Adipocyte (in vitro differentiated cells): ENCODE data around the gene SLC25A21.

Source experiments
- DNase-seq: peaks from one replicate; pipeline ENCODE4 v3.0.0-alpha.2; 2015; ENCODE audit warnings: low read depth
- H3K27me3 ChIP-seq: replicated peaks from 2 replicates; pipeline ENCODE4 v1.7.0; 2013; ENCODE audit warnings: mild to moderate bottlenecking, low read length, moderate library complexity; ENCODE audit not compliant: control insufficient read depth, insufficient read depth
- H3K36me3 ChIP-seq: 2 replicates; pipeline ENCODE4 v1.7.0; 2013; ENCODE audit warnings: low read length, mild to moderate bottlenecking, moderate library complexity; ENCODE audit not compliant: control insufficient read depth, insufficient read depth, severe bottlenecking
- H3K4me1 ChIP-seq: 2 replicates; pipeline ENCODE4 v1.7.0; 2013; ENCODE audit warnings: mild to moderate bottlenecking, low read length, moderate library complexity; ENCODE audit not compliant: control insufficient read depth, insufficient read depth
- H3K4me3 ChIP-seq: 2 replicates; pipeline ENCODE4 v1.7.0; 2013; ENCODE audit warnings: mild to moderate bottlenecking, low read length, moderate library complexity
- H3K9ac ChIP-seq: 2 replicates; pipeline ENCODE4 v1.7.0; 2013; ENCODE audit warnings: mild to moderate bottlenecking, low read length, moderate library complexity
- H3K9me3 ChIP-seq: 2 replicates; pipeline ENCODE4 v1.7.0; 2013; ENCODE audit warnings: mild to moderate bottlenecking, low read length, moderate library complexity; ENCODE audit not compliant: control insufficient read depth

Gene SLC25A21

GRCh38 chr14:36950812-36951211 is 221.6 kb downstream of the SLC25A21 start:
- no peak overlapping the region for H3K9ac ChIP-seq
- no peaks in the 10 kb centered on the region for H3K36me3 ChIP-seq
- no peaks in the 10 kb centered on the region for H3K9me3 ChIP-seq
- no peak overlapping the region for H3K4me3 ChIP-seq
- no peak for DNase-seq
- H3K27me3 ChIP-seq: no peaks in the 10 kb centered on the region
- no peaks in the 10 kb centered on the region for H3K4me1 ChIP-seq

- no peak overlapping the region for H3K4me3 ChIP-seq
- no peaks in the 10 kb centered on the region for H3K36me3 ChIP-seq
- DNase-seq: no peak
- H3K9ac ChIP-seq: no peak overlapping the region
- H3K4me1 ChIP-seq: no peaks in the 10 kb centered on the region
- no peaks in the 10 kb centered on the region for H3K9me3 ChIP-seq
- H3K27me3 ChIP-seq: no peaks in the 10 kb centered on the region
Measured at GRCh38 chr14:36949371-36949770, 223.0 kb downstream of the SLC25A21 start.

- Histone ChIP-seq H3K27me3 (no peaks in the 10 kb centered on the region), H3K4me1 (no peaks in the 10 kb centered on the region), H3K9ac (no peak overlapping the region), H3K36me3 (no peaks in the 10 kb centered on the region), H3K4me3 (no peak overlapping the region), H3K9me3 (no peaks in the 10 kb centered on the region)
- DNase-seq: no peak
Measured at GRCh38 chr14:36948157-36948859, 224.1 kb downstream of the SLC25A21 start.

GRCh38 chr14:36947362-36947761 is 225.0 kb downstream of the SLC25A21 start:
- peaks cover 6% of the 10 kb centered on the region for H3K4me1 ChIP-seq
- H3K36me3 ChIP-seq: no peaks in the 10 kb centered on the region
- no peak overlapping the region for H3K4me3 ChIP-seq
- H3K27me3 ChIP-seq: no peaks in the 10 kb centered on the region
- DNase-seq: no peak
- no peak overlapping the region for H3K9ac ChIP-seq
- no peaks in the 10 kb centered on the region for H3K9me3 ChIP-seq

GRCh38 chr14:36946872-36947271 is 225.5 kb downstream of the SLC25A21 start:
- Histone ChIP-seq H3K4me1 (peaks cover 7% of the 10 kb centered on the region), H3K27me3 (no peaks in the 10 kb centered on the region), H3K9me3 (no peaks in the 10 kb centered on the region), H3K9ac (no peak overlapping the region), H3K4me3 (no peak overlapping the region), H3K36me3 (no peaks in the 10 kb centered on the region)
- no peak for DNase-seq

GRCh38 chr14:36944307-36945010 is 227.9 kb downstream of the SLC25A21 start:
- no peak overlapping the region for H3K9ac ChIP-seq
- H3K27me3 ChIP-seq: no peaks in the 10 kb centered on the region
- peaks cover 14% of the 10 kb centered on the region for H3K4me1 ChIP-seq
- no peak overlapping the region for H3K4me3 ChIP-seq
- H3K9me3 ChIP-seq: no peaks in the 10 kb centered on the region
- peak; percentile 69 for DNase-seq
- no peaks in the 10 kb centered on the region for H3K36me3 ChIP-seq

- Histone ChIP-seq H3K4me3 (no peak overlapping the region), H3K27me3 (no peaks in the 10 kb centered on the region), H3K9ac (no peak overlapping the region), H3K4me1 (peaks cover 14% of the 10 kb centered on the region), H3K9me3 (no peaks in the 10 kb centered on the region), H3K36me3 (no peaks in the 10 kb centered on the region)
- DNase-seq: peak; percentile 80
Measured at GRCh38 chr14:36942522-36943245, 229.7 kb downstream of the SLC25A21 start.

- DNase-seq: peak; percentile 92
- Histone ChIP-seq H3K9ac (no peak overlapping the region), H3K4me3 (no peak overlapping the region), H3K9me3 (no peaks in the 10 kb centered on the region), H3K4me1 (peaks cover 14% of the 10 kb centered on the region), H3K36me3 (no peaks in the 10 kb centered on the region), H3K27me3 (no peaks in the 10 kb centered on the region)
Measured at GRCh38 chr14:36941783-36942521, 230.5 kb downstream of the SLC25A21 start.

GRCh38 chr14:36940476-36940875 is 231.9 kb downstream of the SLC25A21 start:
- H3K9ac ChIP-seq: no peak overlapping the region
- no peak overlapping the region for H3K4me3 ChIP-seq
- peaks cover 14% of the 10 kb centered on the region for H3K4me1 ChIP-seq
- no peaks in the 10 kb centered on the region for H3K27me3 ChIP-seq
- peak; percentile 79 for DNase-seq
- H3K36me3 ChIP-seq: no peaks in the 10 kb centered on the region
- no peaks in the 10 kb centered on the region for H3K9me3 ChIP-seq

GRCh38 chr14:36939265-36939664 is 233.1 kb downstream of the SLC25A21 start:
- no peak for DNase-seq

GRCh38 chr14:36938678-36939077 is 233.7 kb downstream of the SLC25A21 start:
- no peak for DNase-seq
- H3K9ac ChIP-seq: no peak overlapping the region
- peaks cover 14% of the 10 kb centered on the region for H3K4me1 ChIP-seq
- no peaks in the 10 kb centered on the region for H3K27me3 ChIP-seq
- no peaks in the 10 kb centered on the region for H3K36me3 ChIP-seq
- no peaks in the 10 kb centered on the region for H3K9me3 ChIP-seq
- H3K4me3 ChIP-seq: no peak overlapping the region

More at GRCh38 chr14:36939265-36939664, 233.1 kb downstream of the SLC25A21 start:
- Histone ChIP-seq H3K36me3 (no peaks in the 10 kb centered on the region), H3K9me3 (no peaks in the 10 kb centered on the region), H3K4me3 (no peak overlapping the region), H3K27me3 (no peaks in the 10 kb centered on the region), H3K4me1 (peaks cover 14% of the 10 kb centered on the region), H3K9ac (no peak overlapping the region)
